Sigmoid colon (tissue), 4 donors: ENCODE measurements around the gene CTBS.

Experiments
- EP300 ChIP-seq, 4 donors: sonication (generic); formaldehyde crosslinking; IDR thresholded peaks; one replicate each; pipeline ENCODE4 v1.6.1; 2017; ENCODE audit warnings: antibody characterized with exemption in 4 of 4
- POLR2A ChIP-seq, 2 donors: fragments of 450-650 bp; IDR thresholded peaks; one replicate each; pipeline ENCODE4 v1.6.1; 2016; ENCODE audit warnings: antibody characterized with exemption in 2 of 2, mild to moderate bottlenecking in 2 of 2, moderate library complexity in 2 of 2
- POLR2AphosphoS5 ChIP-seq, 4 donors: sonication (generic); formaldehyde crosslinking; IDR thresholded peaks; one replicate each; pipeline ENCODE4 v1.6.1; 2017; ENCODE audit warnings: antibody characterized with exemption in 4 of 4
- TF ChIP-seq, protein P1 (sequence below), 4 experiments: fragments of 450-650 bp in 3 of 4; fragments of 200-600 bp in 1 of 4; IDR thresholded peaks; one replicate each; pipeline ENCODE4 v1.5.1; 2016 to 2019; ENCODE audit warnings: antibody characterized with exemption in 4 of 4, mild to moderate bottlenecking in 3 of 4, moderate library complexity in 2 of 4

DNA sequence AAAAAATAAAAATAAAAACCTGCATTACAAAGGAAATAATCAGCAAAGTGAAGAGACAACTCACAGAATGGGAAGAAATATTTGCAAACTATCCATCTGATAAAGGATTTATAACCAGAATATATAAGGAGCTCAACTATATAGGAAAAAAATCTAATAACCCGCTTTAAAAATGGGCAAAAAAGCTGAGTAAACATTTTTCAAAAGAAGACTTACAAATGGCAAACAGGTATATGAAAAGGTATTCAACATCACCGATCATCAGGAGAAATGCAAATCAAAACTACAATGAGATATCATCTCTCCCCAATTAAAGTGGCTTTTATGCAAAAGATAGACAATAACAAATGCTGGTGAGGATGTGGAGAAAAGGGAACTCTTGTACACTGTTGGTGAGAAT is 64.1 kb downstream of the CTBS start:
- no peak for TF ChIP-seq EP300 (IDR thresholded peaks at IDR 0.05)
- TF ChIP-seq, protein P1, sequence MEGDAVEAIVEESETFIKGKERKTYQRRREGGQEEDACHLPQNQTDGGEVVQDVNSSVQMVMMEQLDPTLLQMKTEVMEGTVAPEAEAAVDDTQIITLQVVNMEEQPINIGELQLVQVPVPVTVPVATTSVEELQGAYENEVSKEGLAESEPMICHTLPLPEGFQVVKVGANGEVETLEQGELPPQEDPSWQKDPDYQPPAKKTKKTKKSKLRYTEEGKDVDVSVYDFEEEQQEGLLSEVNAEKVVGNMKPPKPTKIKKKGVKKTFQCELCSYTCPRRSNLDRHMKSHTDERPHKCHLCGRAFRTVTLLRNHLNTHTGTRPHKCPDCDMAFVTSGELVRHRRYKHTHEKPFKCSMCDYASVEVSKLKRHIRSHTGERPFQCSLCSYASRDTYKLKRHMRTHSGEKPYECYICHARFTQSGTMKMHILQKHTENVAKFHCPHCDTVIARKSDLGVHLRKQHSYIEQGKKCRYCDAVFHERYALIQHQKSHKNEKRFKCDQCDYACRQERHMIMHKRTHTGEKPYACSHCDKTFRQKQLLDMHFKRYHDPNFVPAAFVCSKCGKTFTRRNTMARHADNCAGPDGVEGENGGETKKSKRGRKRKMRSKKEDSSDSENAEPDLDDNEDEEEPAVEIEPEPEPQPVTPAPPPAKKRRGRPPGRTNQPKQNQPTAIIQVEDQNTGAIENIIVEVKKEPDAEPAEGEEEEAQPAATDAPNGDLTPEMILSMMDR (IDR thresholded peaks at IDR 0.05): no peak
- TF ChIP-seq POLR2AphosphoS5 (IDR thresholded peaks at IDR 0.05): no peak
- no peak for TF ChIP-seq POLR2A (IDR thresholded peaks at IDR 0.05)
